ENCODE data around the gene BIRC6.

GRCh38 chr2:32611771-32612170 is 254.9 kb downstream of the BIRC6 start:
- TF ChIP-seq CTCF (conservative IDR thresholded peaks at IDR 0.05 in 1 of 2, IDR thresholded peaks at IDR 0.05 in 1 of 2; ENCODE audit: low read depth in 1 of 2, low read length in 2 of 2) (no peak), EZH2 (IDR thresholded peaks at IDR 0.05; ENCODE audit: low read length, missing control alignments) (no peak)

Data from fibroblast of lung (primary cell).